NCI-H748 (cell line): ENCODE measurements around the gene ZBTB25.

ENCODE experiments used
- DNase-seq: peaks from one replicate; lab custom pipeline; 2025; ENCODE audit not compliant: unreplicated experiment; lab: John Stamatoyannopoulos, UW

ZBTB25 gene

GRCh38 chr14:64488590-64489099 is 15.0 kb downstream of the ZBTB25 start:
- no peak for DNase-seq

- peak; percentile 17 for DNase-seq
Measured at GRCh38 chr14:64478634-64479250, 24.9 kb downstream of the ZBTB25 start.

- DNase-seq = no peak
Measured at GRCh38 chr14:64476438-64476837, 27.2 kb downstream of the ZBTB25 start.

- no peak for DNase-seq
Measured at GRCh38 chr14:64475585-64476273, 27.9 kb downstream of the ZBTB25 start.

DNA sequence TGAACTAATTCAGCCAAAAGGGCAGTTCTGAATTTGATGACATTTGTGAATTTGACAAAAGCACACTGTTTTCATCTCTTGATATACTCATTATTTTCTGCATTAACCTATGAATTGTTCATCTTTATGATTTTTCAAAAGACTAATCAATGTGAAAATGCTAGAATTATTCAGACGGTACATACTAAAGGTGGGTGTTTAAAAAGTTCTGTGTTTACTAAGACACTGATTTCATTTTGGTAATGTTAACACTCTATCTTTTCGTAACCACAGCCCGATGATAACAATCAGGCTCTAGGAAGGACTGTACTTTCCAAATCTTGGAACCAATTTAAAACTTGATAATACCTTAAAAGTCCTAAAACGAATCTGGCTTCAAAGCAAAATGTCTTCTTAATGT is 28.9 kb downstream of the ZBTB25 start:
- DNase-seq = no peak

DNA sequence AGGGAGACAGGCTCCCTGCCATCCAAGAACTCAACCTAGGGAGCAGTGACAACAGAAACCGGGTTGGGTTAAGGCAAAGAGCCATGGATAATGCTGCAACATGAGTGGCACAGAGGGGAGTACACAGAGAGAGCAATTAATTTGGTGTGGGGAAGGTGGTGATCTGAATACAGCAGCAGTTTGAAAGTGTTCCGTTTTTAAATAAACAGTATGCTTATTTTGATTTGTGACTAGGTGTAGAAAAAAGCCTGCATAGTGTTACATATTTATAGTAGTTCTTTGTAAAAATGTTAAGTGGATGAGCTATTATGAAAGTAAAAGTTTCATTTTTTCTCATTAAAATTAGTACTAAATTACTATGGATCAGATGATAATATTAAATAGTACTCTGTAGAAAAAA is 29.6 kb downstream of the ZBTB25 start:
- DNase-seq = no peak

- no peak for DNase-seq
Measured at GRCh38 chr14:64468451-64468850, 35.2 kb downstream of the ZBTB25 start.

DNA sequence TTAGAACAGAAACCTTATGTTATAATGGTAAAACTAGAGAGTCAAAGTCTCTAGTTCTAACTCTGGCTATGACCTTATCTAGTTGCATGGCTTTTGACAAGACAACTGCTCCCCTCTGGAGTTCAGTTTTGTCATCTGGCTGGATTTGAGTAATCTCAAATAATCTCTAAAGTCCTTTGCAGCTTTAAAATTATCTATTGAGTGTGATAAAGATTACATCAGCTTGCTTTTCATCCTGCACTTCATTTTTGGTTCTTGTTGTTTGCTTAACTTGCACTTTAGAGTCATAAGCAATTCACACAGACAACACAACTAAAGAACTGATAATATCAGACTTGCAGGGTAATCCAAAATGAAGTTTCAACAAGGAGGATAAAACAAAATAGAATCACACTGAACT is 36.1 kb downstream of the ZBTB25 start:
- no peak for DNase-seq

DNA sequence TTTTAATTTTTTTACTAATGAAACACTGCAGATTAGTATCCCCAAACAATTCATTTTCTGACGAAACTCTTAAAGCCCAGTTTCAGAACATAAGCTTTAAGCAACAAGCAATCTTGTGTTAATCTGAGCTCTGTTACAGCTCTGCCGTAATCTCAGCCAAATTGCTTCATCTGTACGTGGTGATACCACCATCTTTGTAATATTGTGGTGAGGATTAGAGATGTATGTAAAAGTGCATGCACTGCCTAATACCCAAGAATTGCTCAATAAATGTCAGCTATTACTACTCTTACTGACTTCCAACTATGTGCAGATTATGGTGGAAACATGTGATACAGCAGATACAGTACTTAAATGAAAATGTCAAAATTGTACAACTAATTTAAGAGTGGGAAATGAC is 36.5 kb downstream of the ZBTB25 start:
- no peak for DNase-seq

- DNase-seq = peak; percentile 57
Measured at GRCh38 chr14:64465831-64466554, 37.6 kb downstream of the ZBTB25 start.

DNA sequence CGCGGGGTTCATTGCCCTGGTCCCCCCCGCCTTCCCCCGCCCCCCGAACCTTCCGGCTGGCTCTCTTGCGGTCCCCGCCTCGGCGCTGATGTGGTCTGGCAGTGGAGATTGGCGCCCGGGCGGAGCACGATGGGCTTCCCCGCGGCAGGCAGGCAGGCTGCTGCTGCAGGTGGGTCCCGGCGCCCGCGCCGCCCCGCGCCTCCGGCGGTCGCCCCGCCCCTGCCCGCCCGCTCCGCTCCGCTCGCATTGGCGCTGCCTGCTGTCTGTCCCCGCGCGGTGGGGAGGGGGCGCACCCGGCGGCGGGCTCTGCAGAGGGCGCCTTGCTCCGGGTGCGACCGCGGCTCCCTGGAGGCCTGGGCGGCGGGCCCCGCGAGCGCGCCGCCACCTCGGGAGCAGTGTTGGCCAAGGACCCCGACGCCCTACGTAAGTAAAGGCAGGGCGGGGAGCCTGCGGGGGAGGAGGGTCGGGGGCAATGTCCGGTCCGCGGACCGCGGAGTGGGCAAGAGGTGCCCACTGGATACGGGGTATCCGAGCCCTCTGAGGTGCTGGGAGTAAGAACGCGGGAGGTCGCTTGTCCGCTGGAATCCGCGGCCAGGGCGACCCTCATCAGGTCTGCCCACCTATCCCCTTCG is 38.3 kb downstream of the ZBTB25 start, which contains the start of gene AKAP5:
Gene AKAP5 (plus strand): TSS at position 309 of the 632 bp plus-strand sequence. CDS start 2,896 bp downstream, outside the sequence.
- peak; percentile 85 for DNase-seq

- DNase-seq = peak; percentile 71
Measured at GRCh38 chr14:64464651-64465050, 39.0 kb downstream of the ZBTB25 start.

GRCh38 chr14:64463873-64464272 is 39.8 kb downstream of the ZBTB25 start:
- DNase-seq = no peak

- DNase-seq = no peak
Measured at GRCh38 chr14:64463195-64463594, 40.4 kb downstream of the ZBTB25 start.

DNA sequence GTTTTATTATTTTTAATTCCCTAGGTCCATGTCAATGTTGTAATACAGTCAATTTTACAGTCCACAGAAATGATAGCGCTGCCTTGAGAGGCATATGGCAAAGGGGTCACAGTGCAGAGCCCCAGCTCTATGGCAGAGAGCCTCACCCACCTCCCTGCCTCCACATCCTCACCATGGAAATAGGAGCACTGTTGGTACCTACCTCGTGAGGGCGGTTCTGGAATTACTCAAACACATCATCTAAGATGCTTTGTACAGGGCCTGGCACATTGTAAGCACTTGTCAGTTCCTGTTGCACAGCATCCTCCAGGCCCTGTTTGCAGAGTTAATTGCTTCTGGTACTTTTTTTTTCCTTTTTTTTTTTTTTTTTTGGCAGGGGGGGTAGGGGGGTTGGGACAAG is 42.4 kb downstream of the ZBTB25 start:
- no peak for DNase-seq

DNA sequence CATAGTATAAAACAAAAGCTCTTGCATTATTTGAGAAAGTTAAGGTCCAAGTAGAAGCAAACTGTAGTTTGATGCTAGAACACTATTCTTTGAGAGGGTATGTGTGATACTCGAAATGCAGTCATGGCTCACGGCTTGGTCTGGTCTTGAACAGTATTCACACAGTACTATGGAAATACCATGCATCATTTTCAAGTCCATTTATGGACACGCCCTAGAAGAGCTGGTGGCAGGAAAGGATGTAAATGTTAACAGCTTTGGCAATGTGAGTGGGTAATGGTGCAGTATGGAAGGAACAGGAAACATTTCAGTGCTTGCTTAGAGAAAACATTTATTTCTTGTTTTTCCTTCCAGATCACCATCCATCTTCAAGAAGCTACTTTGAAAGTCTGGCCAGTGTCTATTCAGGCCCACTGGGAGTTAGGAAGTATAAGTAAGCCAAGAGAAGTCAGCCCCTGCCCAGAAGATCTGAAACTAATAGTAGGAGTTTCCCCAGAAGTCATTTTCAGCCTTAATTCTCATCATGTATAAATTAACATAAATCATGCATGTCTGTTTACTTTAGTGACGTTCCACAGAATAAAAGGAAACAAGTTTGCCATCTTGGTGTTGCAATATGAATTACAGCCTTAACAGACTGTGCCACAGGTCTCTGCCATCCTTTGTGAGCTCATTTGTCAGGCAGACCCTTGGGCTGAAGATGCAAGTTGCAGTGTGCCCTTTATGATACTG is 44.1 kb downstream of the ZBTB25 start:
- DNase-seq = no peak

DNA sequence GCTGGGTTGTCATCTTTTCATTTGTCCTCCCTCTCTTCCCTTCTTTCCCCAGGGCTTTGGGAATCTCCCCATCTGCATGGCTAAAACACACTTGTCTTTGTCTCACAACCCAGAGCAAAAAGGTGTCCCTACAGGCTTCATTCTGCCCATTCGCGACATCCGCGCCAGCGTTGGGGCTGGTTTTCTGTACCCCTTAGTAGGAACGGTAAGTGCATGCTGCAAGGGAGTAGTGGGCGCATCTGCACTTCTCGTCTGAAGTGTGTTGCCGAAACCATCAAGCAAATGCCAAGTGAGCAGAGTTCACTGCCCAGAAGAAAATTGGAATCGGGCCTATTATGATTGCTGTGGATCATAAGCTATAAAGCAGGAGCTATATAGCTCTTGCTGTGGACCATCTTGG is 49.0 kb downstream of the ZBTB25 start:
- no peak for DNase-seq

DNA sequence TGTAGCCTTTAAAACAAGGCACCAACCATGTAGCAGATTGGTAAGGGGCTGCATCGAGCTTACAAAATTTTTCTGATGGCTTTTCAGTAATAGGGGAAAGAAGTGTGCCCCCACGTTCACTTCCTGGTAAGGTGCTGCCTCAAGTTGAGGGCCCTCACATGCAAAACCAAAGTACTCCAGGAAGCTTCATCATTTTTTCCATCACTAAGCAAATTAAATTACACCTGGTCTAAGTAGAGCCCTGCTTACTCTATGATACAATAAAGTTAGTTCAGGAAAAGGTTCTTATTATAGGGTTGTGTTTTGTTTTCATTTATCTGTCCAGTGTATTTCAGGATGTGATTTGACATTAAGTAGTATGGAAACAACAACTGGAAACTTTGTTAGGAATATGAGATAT is 53.4 kb downstream of the ZBTB25 start:
- DNase-seq = no peak

GRCh38 chr14:64447876-64448670 is 55.6 kb downstream of the ZBTB25 start:
- DNase-seq = no peak
